ENCODE measurements around the gene TENM4.

Gene TENM4

GRCh38 chr11:78801161-78801884 is 639.5 kb downstream of the TENM4 start:
- H3K9ac ChIP-seq (ENCODE audit: low read depth, low read length) = no peak overlapping the region
- no peaks in the 10 kb centered on the region for H3K36me3 ChIP-seq (ENCODE audit: control insufficient read depth, insufficient read depth, low read length)
- no peaks in the 10 kb centered on the region for H3K4me1 ChIP-seq (ENCODE audit: control insufficient read depth, insufficient read depth, low read length)
- no peaks in the 10 kb centered on the region for H3K9me3 ChIP-seq (ENCODE audit: control insufficient read depth, insufficient read depth, low read length)
- H3K27me3 ChIP-seq (ENCODE audit: control insufficient read depth, insufficient read depth, low read length) = no peaks in the 10 kb centered on the region
- no peak overlapping the region for H3K4me3 ChIP-seq (ENCODE audit: low read depth, low read length)

GRCh38 chr11:78800756-78801155 is 640.1 kb downstream of the TENM4 start:
- H3K27me3 ChIP-seq (ENCODE audit: control insufficient read depth, insufficient read depth, low read length) = no peaks in the 10 kb centered on the region
- no peak overlapping the region for H3K4me3 ChIP-seq (ENCODE audit: low read depth, low read length)
- no peaks in the 10 kb centered on the region for H3K9me3 ChIP-seq (ENCODE audit: control insufficient read depth, insufficient read depth, low read length)
- H3K9ac ChIP-seq (ENCODE audit: low read depth, low read length) = no peak overlapping the region
- H3K36me3 ChIP-seq (ENCODE audit: control insufficient read depth, insufficient read depth, low read length) = no peaks in the 10 kb centered on the region
- no peaks in the 10 kb centered on the region for H3K4me1 ChIP-seq (ENCODE audit: control insufficient read depth, insufficient read depth, low read length)

- no peaks in the 10 kb centered on the region for H3K36me3 ChIP-seq (ENCODE audit: control insufficient read depth, insufficient read depth, low read length)
- H3K9ac ChIP-seq (ENCODE audit: low read depth, low read length) = no peak overlapping the region
- no peaks in the 10 kb centered on the region for H3K9me3 ChIP-seq (ENCODE audit: control insufficient read depth, insufficient read depth, low read length)
- no peaks in the 10 kb centered on the region for H3K27me3 ChIP-seq (ENCODE audit: control insufficient read depth, insufficient read depth, low read length)
- H3K4me1 ChIP-seq (ENCODE audit: control insufficient read depth, insufficient read depth, low read length) = no peaks in the 10 kb centered on the region
- H3K4me3 ChIP-seq (ENCODE audit: low read depth, low read length) = no peak overlapping the region
Observed at GRCh38 chr11:78800096-78800690, 640.6 kb downstream of the TENM4 start.

- Histone ChIP-seq H3K27me3 (ENCODE audit: control insufficient read depth, insufficient read depth, low read length) (no peaks in the 10 kb centered on the region), H3K4me3 (ENCODE audit: low read depth, low read length) (no peak overlapping the region), H3K9me3 (ENCODE audit: control insufficient read depth, insufficient read depth, low read length) (no peaks in the 10 kb centered on the region), H3K36me3 (ENCODE audit: control insufficient read depth, insufficient read depth, low read length) (no peaks in the 10 kb centered on the region), H3K4me1 (ENCODE audit: control insufficient read depth, insufficient read depth, low read length) (no peaks in the 10 kb centered on the region), H3K9ac (ENCODE audit: low read depth, low read length) (no peak overlapping the region)
Observed at GRCh38 chr11:78798663-78799062, 642.2 kb downstream of the TENM4 start.

- H3K36me3 ChIP-seq (ENCODE audit: control insufficient read depth, insufficient read depth, low read length) = no peaks in the 10 kb centered on the region
- H3K9me3 ChIP-seq (ENCODE audit: control insufficient read depth, insufficient read depth, low read length) = no peaks in the 10 kb centered on the region
- no peaks in the 10 kb centered on the region for H3K4me1 ChIP-seq (ENCODE audit: control insufficient read depth, insufficient read depth, low read length)
- no peaks in the 10 kb centered on the region for H3K27me3 ChIP-seq (ENCODE audit: control insufficient read depth, insufficient read depth, low read length)
- H3K4me3 ChIP-seq (ENCODE audit: low read depth, low read length) = no peak overlapping the region
- no peak overlapping the region for H3K9ac ChIP-seq (ENCODE audit: low read depth, low read length)
Observed at GRCh38 chr11:78797559-78797958, 643.3 kb downstream of the TENM4 start.

GRCh38 chr11:78796956-78797355 is 643.9 kb downstream of the TENM4 start:
- no peak overlapping the region for H3K4me3 ChIP-seq (ENCODE audit: low read depth, low read length)
- H3K27me3 ChIP-seq (ENCODE audit: control insufficient read depth, insufficient read depth, low read length) = no peaks in the 10 kb centered on the region
- no peak overlapping the region for H3K9ac ChIP-seq (ENCODE audit: low read depth, low read length)
- no peaks in the 10 kb centered on the region for H3K36me3 ChIP-seq (ENCODE audit: control insufficient read depth, insufficient read depth, low read length)
- no peaks in the 10 kb centered on the region for H3K9me3 ChIP-seq (ENCODE audit: control insufficient read depth, insufficient read depth, low read length)
- no peaks in the 10 kb centered on the region for H3K4me1 ChIP-seq (ENCODE audit: control insufficient read depth, insufficient read depth, low read length)

- Histone ChIP-seq H3K9ac (ENCODE audit: low read depth, low read length) (no peak overlapping the region), H3K4me1 (ENCODE audit: control insufficient read depth, insufficient read depth, low read length) (no peaks in the 10 kb centered on the region), H3K27me3 (ENCODE audit: control insufficient read depth, insufficient read depth, low read length) (no peaks in the 10 kb centered on the region), H3K9me3 (ENCODE audit: control insufficient read depth, insufficient read depth, low read length) (no peaks in the 10 kb centered on the region), H3K4me3 (ENCODE audit: low read depth, low read length) (no peak overlapping the region), H3K36me3 (ENCODE audit: control insufficient read depth, insufficient read depth, low read length) (no peaks in the 10 kb centered on the region)
Observed at GRCh38 chr11:78795621-78796261, 645.1 kb downstream of the TENM4 start.

- Histone ChIP-seq H3K9ac (ENCODE audit: low read depth, low read length) (no peak overlapping the region), H3K4me1 (ENCODE audit: control insufficient read depth, insufficient read depth, low read length) (no peaks in the 10 kb centered on the region), H3K9me3 (ENCODE audit: control insufficient read depth, insufficient read depth, low read length) (no peaks in the 10 kb centered on the region), H3K27me3 (ENCODE audit: control insufficient read depth, insufficient read depth, low read length) (no peaks in the 10 kb centered on the region), H3K4me3 (ENCODE audit: low read depth, low read length) (no peak overlapping the region), H3K36me3 (ENCODE audit: control insufficient read depth, insufficient read depth, low read length) (no peaks in the 10 kb centered on the region)
Observed at GRCh38 chr11:78791964-78792363, 648.9 kb downstream of the TENM4 start.

- no peaks in the 10 kb centered on the region for H3K9me3 ChIP-seq (ENCODE audit: control insufficient read depth, insufficient read depth, low read length)
- no peaks in the 10 kb centered on the region for H3K36me3 ChIP-seq (ENCODE audit: control insufficient read depth, insufficient read depth, low read length)
- no peaks in the 10 kb centered on the region for H3K27me3 ChIP-seq (ENCODE audit: control insufficient read depth, insufficient read depth, low read length)
- H3K4me3 ChIP-seq (ENCODE audit: low read depth, low read length) = no peak overlapping the region
- no peaks in the 10 kb centered on the region for H3K4me1 ChIP-seq (ENCODE audit: control insufficient read depth, insufficient read depth, low read length)
- H3K9ac ChIP-seq (ENCODE audit: low read depth, low read length) = no peak overlapping the region
Observed at GRCh38 chr11:78791254-78791653, 649.6 kb downstream of the TENM4 start.

- Histone ChIP-seq H3K4me1 (ENCODE audit: control insufficient read depth, insufficient read depth, low read length) (no peaks in the 10 kb centered on the region), H3K36me3 (ENCODE audit: control insufficient read depth, insufficient read depth, low read length) (no peaks in the 10 kb centered on the region), H3K9ac (ENCODE audit: low read depth, low read length) (no peak overlapping the region), H3K27me3 (ENCODE audit: control insufficient read depth, insufficient read depth, low read length) (no peaks in the 10 kb centered on the region), H3K4me3 (ENCODE audit: low read depth, low read length) (no peak overlapping the region), H3K9me3 (ENCODE audit: control insufficient read depth, insufficient read depth, low read length) (no peaks in the 10 kb centered on the region)
Observed at GRCh38 chr11:78790784-78791183, 650.0 kb downstream of the TENM4 start.

- Histone ChIP-seq H3K9ac (ENCODE audit: low read depth, low read length) (no peak overlapping the region), H3K27me3 (ENCODE audit: control insufficient read depth, insufficient read depth, low read length) (no peaks in the 10 kb centered on the region), H3K4me1 (ENCODE audit: control insufficient read depth, insufficient read depth, low read length) (peaks cover under 1% of the 10 kb centered on the region), H3K36me3 (ENCODE audit: control insufficient read depth, insufficient read depth, low read length) (no peaks in the 10 kb centered on the region), H3K4me3 (ENCODE audit: low read depth, low read length) (no peak overlapping the region), H3K9me3 (ENCODE audit: control insufficient read depth, insufficient read depth, low read length) (no peaks in the 10 kb centered on the region)
Observed at GRCh38 chr11:78789375-78789774, 651.5 kb downstream of the TENM4 start.

GRCh38 chr11:78788533-78788932 is 652.3 kb downstream of the TENM4 start:
- Histone ChIP-seq H3K9me3 (ENCODE audit: control insufficient read depth, insufficient read depth, low read length) (no peaks in the 10 kb centered on the region), H3K27me3 (ENCODE audit: control insufficient read depth, insufficient read depth, low read length) (no peaks in the 10 kb centered on the region), H3K36me3 (ENCODE audit: control insufficient read depth, insufficient read depth, low read length) (no peaks in the 10 kb centered on the region), H3K9ac (ENCODE audit: low read depth, low read length) (no peak overlapping the region), H3K4me1 (ENCODE audit: control insufficient read depth, insufficient read depth, low read length) (peaks cover 4% of the 10 kb centered on the region), H3K4me3 (ENCODE audit: low read depth, low read length) (no peak overlapping the region)

Data from iPS-15b (cell line).